H1 (cell line): Measurements from ENCODE around the gene LPIN2. TPM values are rescaled to one million over a fixed set of nuclear protein-coding genes. Genes with fewer than 3 reads are reported as not detected.

Experiments used
- CTCF ChIA-PET: fragments of 300-600 bp; sonication (Branson Sonifier 250); formaldehyde crosslinking; loops from one replicate; lab custom pipeline; 2021; ENCODE audit not compliant: partially characterized antibody; lab: Charles Lee
- POLR2A ChIA-PET: fragments of 300-600 bp; sonication (Branson Sonifier 250); formaldehyde crosslinking; loops from one replicate; lab custom pipeline; 2021; ENCODE audit warnings: inconsistent platforms; ENCODE audit not compliant: partially characterized antibody; lab: Charles Lee
- DNase-seq, 2 experiments: peaks; one replicate each; pipeline versions ENCODE4 v3.0.0 to v3.0.0-alpha.2; 2010 to 2022; ENCODE audit warnings: low spot score in 2 of 2, low read depth in 1 of 2, mixed read lengths in 1 of 2
- FAIRE-seq: peaks from 2 replicates; lab custom pipeline; 2011; peaks lifted over from hg19 to GRCh38; lab: Jason Lieb, UNC
- H2AFZ ChIP-seq: 2 replicates; pipeline ENCODE4 v1.8.1; 2012; ENCODE audit warnings: low read length, inconsistent platforms
- H2AK5ac ChIP-seq: 2 replicates; pipeline ENCODE4 v1.6.1; 2013; ENCODE audit warnings: low read depth, low read length
- H2BK120ac ChIP-seq: replicated peaks from 2 replicates; pipeline ENCODE3; 2013; ENCODE audit warnings: low read depth, low read length, inconsistent platforms
- H2BK12ac ChIP-seq: 2 replicates; pipeline ENCODE4 v1.6.1; 2013; ENCODE audit warnings: low read depth, low read length
- H2BK15ac ChIP-seq: 2 replicates; pipeline ENCODE4 v1.6.1; 2013; ENCODE audit warnings: low read length
- H2BK20ac ChIP-seq: 2 replicates; pipeline ENCODE4 v1.6.1; 2013; ENCODE audit warnings: low read length
- H2BK5ac ChIP-seq: 2 replicates; pipeline ENCODE4 v1.6.1; 2013; ENCODE audit warnings: low read depth, low read length
- H3K14ac ChIP-seq: 2 replicates; pipeline ENCODE4 v1.6.1; 2013; ENCODE audit warnings: inconsistent platforms; ENCODE audit not compliant: insufficient read length
- H3K18ac ChIP-seq: 2 replicates; pipeline ENCODE4 v1.6.1; 2013; ENCODE audit warnings: low read length; ENCODE audit errors: extremely low read depth
- H3K23ac ChIP-seq: 2 replicates; pipeline ENCODE4 v1.6.1; 2013; ENCODE audit warnings: inconsistent platforms; ENCODE audit not compliant: insufficient read length
- H3K23me2 ChIP-seq: 2 replicates; pipeline ENCODE4 v1.6.1; 2013; ENCODE audit warnings: low read depth, low read length
- H3K27ac ChIP-seq: 2 replicates; pipeline ENCODE4 v1.6.1; 2011; ENCODE audit warnings: low read depth, low read length, inconsistent platforms
- H3K27me3 ChIP-seq, 4 experiments: replicated peaks in 1 of 4; 1 replicate in 1 of 4; 2 replicates in 3 of 4; pipeline versions ENCODE4 v1.6.1 to v1.8.1; 2011 to 2013; ENCODE audit warnings: low read length in 3 of 4, mild to moderate bottlenecking in 3 of 4, inconsistent platforms in 2 of 4, mixed read lengths in 2 of 4, moderate library complexity in 1 of 4; ENCODE audit not compliant: control insufficient read depth in 3 of 4, insufficient read depth in 3 of 4; ENCODE audit errors: extremely low read depth in 1 of 4
- H3K36me3 ChIP-seq, 4 experiments: 2 replicates each; pipeline versions ENCODE4 v1.6.1 to v1.8.1; 2011 to 2013; ENCODE audit warnings: mild to moderate bottlenecking in 4 of 4, low read length in 3 of 4, moderate library complexity in 2 of 4, control low read depth in 1 of 4, inconsistent platforms in 1 of 4; ENCODE audit not compliant: insufficient read depth in 4 of 4, control insufficient read depth in 2 of 4
- H3K4ac ChIP-seq: replicated peaks from 2 replicates; pipeline ENCODE3; 2013; ENCODE audit warnings: low read length, low read depth, mixed read lengths, inconsistent platforms; ENCODE audit not compliant: insufficient read length
- H3K4me1 ChIP-seq, 4 experiments: replicated peaks in 1 of 4; 1 replicate in 1 of 4; 2 replicates in 3 of 4; pipeline versions ENCODE4 v1.6.1 to v1.8.1; 2011 to 2013; ENCODE audit warnings: low read length in 3 of 4, inconsistent platforms in 2 of 4, mixed read lengths in 1 of 4; ENCODE audit not compliant: insufficient read depth in 4 of 4, control insufficient read depth in 3 of 4
- H3K4me2 ChIP-seq, 2 experiments: 2 replicates each; pipeline versions ENCODE4 v1.6.1 to v1.8.1; 2011 to 2013; ENCODE audit warnings: low read depth in 2 of 2, low read length in 2 of 2, control low read depth in 1 of 2, inconsistent platforms in 1 of 2, mild to moderate bottlenecking in 1 of 2; ENCODE audit not compliant: insufficient read depth in 1 of 2
- H3K4me3 ChIP-seq, 4 experiments: fragments of 200-600, 300-600 bp in 1 of 4; sonication (generic), shearing (Covaris generic), sonication (Bioruptor Twin) in 1 of 4; 2 replicates each; pipeline versions ENCODE4 v1.5.1 to v1.8.1; 2011 to 2016; ENCODE audit warnings: low read length in 4 of 4, low read depth in 3 of 4, control low read depth in 2 of 4, inconsistent platforms in 2 of 4, mild to moderate bottlenecking in 2 of 4, mixed read lengths in 1 of 4, moderate library complexity in 1 of 4; ENCODE audit not compliant: insufficient read depth in 2 of 4; ENCODE audit errors: extremely low read depth in 1 of 4
- H3K56ac ChIP-seq: replicated peaks from 2 replicates; pipeline ENCODE3; 2013; ENCODE audit warnings: low read depth, mild to moderate bottlenecking, mixed read lengths, low read length, inconsistent platforms; ENCODE audit not compliant: insufficient read length
- H3K79me1 ChIP-seq: 2 replicates; pipeline ENCODE4 v1.6.1; 2013; ENCODE audit warnings: low read depth, low read length, control low read depth
- H3K79me2 ChIP-seq, 2 experiments: 2 replicates each; pipeline versions ENCODE4 v1.6.1 to v1.8.1; 2012 to 2013; ENCODE audit warnings: low read length in 2 of 2, mild to moderate bottlenecking in 2 of 2, inconsistent platforms in 1 of 2; ENCODE audit not compliant: insufficient read depth in 2 of 2, control insufficient read depth in 1 of 2
- H3K9ac ChIP-seq, 4 experiments: replicated peaks in 1 of 4; 1 replicate in 1 of 4; 2 replicates in 3 of 4; pipeline versions ENCODE4 v1.6.1 to v1.8.1; 2011 to 2013; ENCODE audit warnings: low read depth in 3 of 4, low read length in 3 of 4, control low read depth in 2 of 4, mild to moderate bottlenecking in 2 of 4, moderate library complexity in 2 of 4, inconsistent platforms in 1 of 4; ENCODE audit errors: extremely low read depth in 1 of 4
- H3K9me3 ChIP-seq, 2 experiments: 2 replicates each; pipeline versions ENCODE4 v1.6.1 to v1.8.1; 2012 to 2013; ENCODE audit warnings: mild to moderate bottlenecking in 2 of 2, moderate library complexity in 2 of 2, control low read depth in 1 of 2, inconsistent platforms in 1 of 2, low read depth in 1 of 2, low read length in 1 of 2, mixed read lengths in 1 of 2; ENCODE audit not compliant: insufficient read depth in 2 of 2
- H4K20me1 ChIP-seq, 2 experiments: replicated peaks in 1 of 2; 2 replicates each; pipeline versions ENCODE3 to v1.8.1; 2011 to 2013; ENCODE audit warnings: inconsistent platforms in 2 of 2, low read length in 2 of 2, mild to moderate bottlenecking in 1 of 2; ENCODE audit not compliant: insufficient read depth in 2 of 2, control insufficient read depth in 1 of 2
- H4K5ac ChIP-seq: 2 replicates; pipeline ENCODE4 v1.6.1; 2013; ENCODE audit warnings: low read length, low read depth, mixed read lengths, inconsistent platforms; ENCODE audit not compliant: insufficient read length
- H4K8ac ChIP-seq: 2 replicates; pipeline ENCODE4 v1.8.0; 2013; ENCODE audit warnings: mild to moderate bottlenecking, moderate library complexity, low read length, inconsistent platforms; ENCODE audit not compliant: insufficient read depth; ENCODE audit errors: extremely low read depth
- H4K91ac ChIP-seq: replicated peaks from 2 replicates; pipeline ENCODE3; 2013; ENCODE audit warnings: low read length, mixed read lengths, inconsistent platforms; ENCODE audit not compliant: insufficient read length
- ATF2 ChIP-seq: IDR thresholded peaks from 2 replicates; pipeline ENCODE4 v1.6.1; 2012; ENCODE audit warnings: low read length, inconsistent platforms
- CBX5 ChIP-seq: fragments of 300-800, 300-1000 bp; sonication (generic); IDR thresholded peaks from 2 replicates; pipeline ENCODE4 v1.7.1; 2016; ENCODE audit warnings: antibody characterized with exemption, low read length, low read depth
- CEBPB ChIP-seq: IDR thresholded peaks from 2 replicates; pipeline ENCODE4 v1.6.1; 2012; ENCODE audit warnings: low read depth, low read length
- CHD2 ChIP-seq: IDR thresholded peaks from 2 replicates; pipeline ENCODE4 v1.6.1; 2012; ENCODE audit warnings: low read length, improper control_type of control experiment
- KDM1A ChIP-seq: fragments of 200-600, 300-600 bp; sonication (generic); IDR thresholded peaks from 2 replicates; pipeline ENCODE4 v1.7.1; 2016; ENCODE audit warnings: mild to moderate bottlenecking, low read length, borderline replicate concordance
- NANOG ChIP-seq: IDR thresholded peaks from 2 replicates; pipeline ENCODE4 v1.6.1; 2011; ENCODE audit warnings: low read length, low read depth, mild to moderate bottlenecking, inconsistent platforms; ENCODE audit not compliant: insufficient read depth, poor library complexity, severe bottlenecking
- POLR2AphosphoS5 ChIP-seq: IDR thresholded peaks from 2 replicates; pipeline ENCODE4 v1.6.1; 2011; ENCODE audit warnings: low read depth, low read length
- SP4 ChIP-seq: IDR thresholded peaks from 2 replicates; pipeline ENCODE4 v1.6.1; 2012; ENCODE audit warnings: low read length, inconsistent platforms
- SRF ChIP-seq: IDR thresholded peaks from 2 replicates; pipeline ENCODE4 v1.6.1; 2011; ENCODE audit warnings: mild to moderate bottlenecking, low read depth, low read length, moderate library complexity
- USF2 ChIP-seq: IDR thresholded peaks from 2 replicates; pipeline ENCODE4 v1.6.1; 2011; ENCODE audit warnings: low read length, improper control_type of control experiment
- YY1 ChIP-seq: IDR thresholded peaks from 2 replicates; pipeline ENCODE4 v1.6.1; 2011; ENCODE audit warnings: low read depth, mild to moderate bottlenecking, low read length
- WGBS, 2 experiments: shearing (Covaris generic) in 1 of 2; methylation state at CpG; one replicate each; pipeline versions ENCODE4 v1.1.6 to v1.1.7; 2013 to 2015; ENCODE audit warnings: low lambda C conversion rate in 2 of 2, mixed read lengths in 2 of 2, inconsistent platforms in 1 of 2, low coverage in 1 of 2, missing lambda C conversion rate in 1 of 2; ENCODE audit not compliant: insufficient replicate concordance in 2 of 2, insufficient coverage in 1 of 2, insufficient read length in 1 of 2; ENCODE audit errors: extremely low coverage in 1 of 2, missing lambda C conversion rate in 1 of 2; 5-methylcytosine and 5-hydroxymethylcytosine counted together
- polyA plus RNA-seq, 7 experiments: library from polyadenylated mRNA; depleted of rRNA in 3 of 7; stranded (reverse) in 5 of 7; unstranded in 2 of 7; fragments of >200 nt in 5 of 7; fragments of 200-250 nt in 2 of 7; gene quantifications; 1 replicate in 5 of 7; 2 replicates in 1 of 7; 4 replicates in 1 of 7; pipeline versions ENCODE4 v1.2.1 to v1.2.3, GENCODE V29; 2011 to 2013; ENCODE audit warnings: missing spikeins in 2 of 7, mixed read lengths in 2 of 7
- total RNA-seq: library from RNA; stranded (reverse); fragmentation: NEBNext Ultra II Directional; extraction: Animal tissue kit (Norgen Biotek cat#: 25700); gene quantifications from 2 replicates; pipeline ENCODE4 v1.2.1, GENCODE V29; 2021

LPIN2 gene
- total and polyA plus RNA-seq, 2 of the 8 experiments (the other 6 are each of a cell fraction or from before 2014, with no cell fraction given), result 7.4 to 14.2 TPM

GRCh38 chr18:2964361-2965010 is 48.5 kb downstream of the LPIN2 start:
- no peak overlapping the region for H3K18ac ChIP-seq
- no peaks in the 10 kb centered on the region for H3K27me3 ChIP-seq
- H2BK5ac ChIP-seq, result no peak overlapping the region
- H3K4me1 ChIP-seq, result peaks cover 0 to 9% (median 4%) of the 10 kb centered on the region in 4 experiments; a peak in 5 of 7 replicates
- H2BK20ac ChIP-seq, result no peak overlapping the region
- H2BK12ac ChIP-seq, result no peak overlapping the region
- 92% methylated on average over 8 of the region's 8 CpGs; no CpG with 5 or more reads in 1 of the 2 experiments for WGBS, 2 experiments
- no peaks in the 10 kb centered on the region for H3K9me3 ChIP-seq
- no peak overlapping the region for H3K23ac ChIP-seq
- H2BK120ac ChIP-seq, result no peak overlapping the region
- H3K14ac ChIP-seq, result no peak overlapping the region
- ChIA-PET CTCF (interaction anchor here (0.8 to 1.2 kb wide), 2 partner anchors 15 to 148 kb away, joined by 3 to 4 read pairs; no protein-coding TSS in a partner anchor), POLR2A (no interaction called here)
- H3K4me3 ChIP-seq, result no peak overlapping the region
- H3K36me3 ChIP-seq, result no peaks in the 10 kb centered on the region
- no peaks in the 10 kb centered on the region for H3K23me2 ChIP-seq
- H3K79me2 ChIP-seq, result peaks cover 0 to 27% of the 10 kb centered on the region in 2 experiments; a peak in 2 of 4 replicates
- no peak overlapping the region for H2AFZ ChIP-seq
- no peak overlapping the region for H3K56ac ChIP-seq
- no peak overlapping the region for H4K5ac ChIP-seq
- no peak overlapping the region for H3K4me2 ChIP-seq
- FAIRE-seq (no peak), DNase-seq (no peak)
- H3K9ac ChIP-seq, result no peak overlapping the region
- H3K4ac ChIP-seq, result no peak overlapping the region
- H4K8ac ChIP-seq, result no peak overlapping the region
- H4K20me1 ChIP-seq, result no peaks in the 10 kb centered on the region
- no peak overlapping the region for H3K27ac ChIP-seq
- no peak overlapping the region for H2BK15ac ChIP-seq
- H4K91ac ChIP-seq, result no peak overlapping the region
- H2AK5ac ChIP-seq, result no peak overlapping the region
- H3K79me1 ChIP-seq, result no peaks in the 10 kb centered on the region; the same call in 1 of the 2 replicates
- TF ChIP-seq YY1, result no peak
- TF ChIP-seq NANOG, result no peak
- TF ChIP-seq ATF2, result no peak
- no peak for TF ChIP-seq SRF
- no peak for TF ChIP-seq USF2
- TF ChIP-seq CEBPB, result no peak
- TF ChIP-seq POLR2AphosphoS5, result no peak
- no peak for TF ChIP-seq CHD2
- no peak for TF ChIP-seq KDM1A
- no peak for TF ChIP-seq SP4
- TF ChIP-seq CBX5, result no peak
